B cell (primary cell): ENCODE results near the gene ADGRD2.

Experiments used
- CTCF ChIP-seq: fragments of 200-600 bp; IDR thresholded peaks from one replicate; pipeline ENCODE4 v1.8.0; 2022; ENCODE audit warnings: antibody characterized with exemption, mild to moderate bottlenecking
- EZH2 ChIP-seq: IDR thresholded peaks from 2 replicates; pipeline ENCODE4 v1.6.1; 2012; ENCODE audit warnings: borderline replicate concordance, low read depth, mild to moderate bottlenecking, moderate library complexity, low read length; ENCODE audit not compliant: insufficient read depth, poor library complexity, severe bottlenecking

- TF ChIP-seq CTCF (no peak), EZH2 (no peak)
Measured at GRCh38 chr9:124504530-124505005, 54.3 kb downstream of the ADGRD2 start.
